GM21529 (cell line): ENCODE results near the gene PIGS.
"Not testable (repeated sequence)": the region's sequence is repeated elsewhere in the genome, so short reads cannot be mapped to it uniquely, and the experiment has no call there.

Experiments
- ATAC-seq: cut with Tn5 transposase; IDR thresholded peaks from one replicate; pipeline ENCODE4 v1.9.1; 2021; ENCODE audit not compliant: unreplicated experiment

PIGS gene

GRCh38 chr17:28571361-28572122 is at the start of gene PIGS:
TSS of gene PIGS (minus strand) at chr17:28571524. CDS start at chr17:28571496, 28 bp downstream.
- ATAC-seq = peak; percentile 78

DNA sequence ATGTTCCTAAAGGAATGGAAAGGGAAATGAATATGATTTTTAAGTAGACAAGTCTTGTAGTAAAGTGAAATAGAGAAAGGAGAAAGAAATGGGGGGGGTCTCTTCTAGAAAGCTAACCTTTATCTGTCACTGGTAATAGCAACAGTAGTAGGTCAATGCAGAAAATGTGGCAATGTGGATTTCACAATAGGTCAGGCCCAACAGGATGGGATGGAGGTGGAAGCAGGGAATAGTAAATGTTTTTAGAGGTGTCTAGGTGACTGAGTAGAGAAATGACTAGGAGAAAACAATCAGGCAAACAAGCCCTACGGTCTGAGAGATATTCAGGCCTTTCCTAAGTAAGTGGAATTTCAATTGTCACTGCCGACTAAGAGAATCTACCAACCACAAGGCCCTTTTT is 48.7 kb upstream of the PIGS start:
- ATAC-seq = no peak

- no peak for ATAC-seq
Measured at GRCh38 chr17:28618464-28618863, 47.1 kb upstream of the PIGS start.

- no peak for ATAC-seq
Measured at GRCh38 chr17:28616281-28616680, 45.0 kb upstream of the PIGS start.

GRCh38 chr17:28615260-28615940 is 44.1 kb upstream of the PIGS start:
- ATAC-seq = no peak

GRCh38 chr17:28613931-28614381 is 42.6 kb upstream of the PIGS start, which contains the start of gene RSKR:
TSS of gene RSKR (minus strand) at chr17:28614185. CDS start at chr17:28614161, 24 bp downstream.
- ATAC-seq = no peak

GRCh38 chr17:28612936-28613872 is 41.9 kb upstream of the PIGS start:
- no peak for ATAC-seq

DNA sequence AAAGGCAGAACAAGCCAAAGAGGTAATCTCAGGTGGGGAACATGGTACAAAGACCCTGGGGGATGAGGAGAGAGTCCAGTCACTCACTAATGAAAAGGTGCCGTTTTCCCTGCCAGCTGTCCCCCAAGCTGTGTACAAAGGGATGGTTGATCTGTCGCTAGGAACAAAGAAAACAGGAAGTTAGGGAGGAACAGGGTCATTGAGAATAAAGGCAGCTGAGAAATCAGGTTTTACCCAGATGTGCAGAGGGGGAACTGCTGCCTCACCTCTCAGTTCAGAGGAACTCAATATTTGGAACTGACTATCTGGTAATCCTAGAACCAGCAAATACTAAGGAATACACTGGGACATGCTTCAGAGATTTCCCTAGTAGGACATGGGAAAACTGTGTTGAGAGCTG is 41.2 kb upstream of the PIGS start:
- ATAC-seq = no peak

GRCh38 chr17:28610376-28610775 is 39.1 kb upstream of the PIGS start:
- ATAC-seq = no peak

DNA sequence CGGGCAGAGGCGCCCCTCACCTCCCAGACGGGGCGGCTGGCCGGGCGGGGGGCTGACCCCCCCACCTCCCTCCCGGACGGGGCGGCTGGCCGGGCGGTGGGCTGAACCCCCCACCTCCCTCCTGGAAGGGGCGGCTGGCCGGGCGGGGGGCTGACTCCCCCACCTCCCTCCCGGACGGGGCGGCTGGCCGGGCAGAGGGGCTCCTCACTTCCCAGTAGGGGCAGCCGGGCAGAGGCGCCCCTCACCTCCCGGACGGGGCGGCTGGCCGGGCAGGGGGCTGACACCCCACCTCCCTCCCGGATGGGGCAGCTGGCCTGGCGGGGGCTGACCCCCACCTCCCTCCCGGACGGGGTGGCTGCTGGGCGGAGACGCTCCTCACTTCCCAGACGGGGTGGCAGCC is 32.7 kb upstream of the PIGS start:
- ATAC-seq = not testable (repeated sequence)

DNA sequence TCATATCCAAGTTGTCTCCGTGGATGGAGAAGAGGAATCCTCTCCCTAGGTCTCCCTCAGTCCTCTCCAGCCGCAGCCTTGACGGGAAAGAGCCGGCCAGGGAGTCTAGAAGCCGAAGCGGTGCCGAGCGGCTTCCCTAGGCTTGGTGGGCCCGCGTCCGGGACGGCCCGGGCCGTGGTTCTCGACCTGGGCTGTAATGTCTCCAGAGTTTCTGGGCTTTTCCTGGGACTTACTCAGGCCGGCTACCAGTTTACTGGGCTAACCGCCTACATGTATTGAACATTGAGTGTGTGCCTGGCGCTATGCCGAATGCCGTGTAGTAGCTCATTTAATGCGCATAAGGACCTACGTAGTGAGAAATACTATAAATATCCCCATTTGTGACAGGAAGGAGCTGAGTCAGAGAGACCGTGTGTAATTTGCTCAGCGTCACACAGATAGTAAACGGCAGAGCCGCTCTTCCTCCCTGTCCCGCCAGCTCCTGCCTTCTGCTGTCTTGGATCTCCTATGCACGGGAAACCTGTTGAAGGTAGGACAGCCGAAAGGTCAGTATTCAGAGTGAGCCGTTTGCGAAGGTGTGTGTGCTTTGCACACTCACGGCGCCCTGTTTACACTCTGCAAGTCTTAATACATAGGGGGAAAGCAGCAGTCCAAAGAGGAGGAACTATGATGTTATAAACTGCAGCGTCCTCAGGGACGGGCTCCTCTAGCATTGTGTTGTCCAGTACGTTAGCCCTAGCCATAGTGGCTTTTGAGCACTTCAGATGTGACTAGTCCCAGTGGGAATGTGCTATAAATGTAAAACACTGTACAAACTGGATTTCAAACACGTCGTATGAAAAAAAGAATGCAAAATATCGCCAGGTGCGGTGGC is 28.2 kb upstream of the PIGS start:
- peak; percentile 52 for ATAC-seq

DNA sequence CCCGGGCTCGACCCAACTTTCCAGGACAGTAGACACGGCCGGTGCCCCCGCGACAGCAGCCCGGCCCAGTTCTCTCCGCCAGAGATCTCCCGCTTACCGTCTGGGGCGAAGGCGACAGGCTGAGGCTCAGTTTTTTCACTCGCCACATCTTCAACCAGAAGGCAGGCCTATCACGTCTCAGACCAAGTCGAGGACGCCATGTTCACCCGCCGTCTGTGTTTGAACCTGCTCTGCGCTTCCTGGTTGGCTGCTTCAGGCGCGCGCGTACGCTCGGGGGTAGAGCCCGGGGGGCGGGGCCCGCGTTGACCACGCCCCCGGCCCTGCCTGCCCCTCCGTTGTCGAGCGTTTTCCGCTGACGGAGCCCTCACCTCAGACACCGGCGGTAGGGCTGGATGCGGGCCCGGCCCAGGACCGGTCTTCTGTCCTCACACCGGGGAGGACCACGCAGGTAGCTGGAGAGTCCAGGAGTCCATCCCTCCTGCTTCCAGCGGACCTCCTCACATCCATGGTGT is 27.5 kb upstream of the PIGS start, which contains the start of gene SPAG5:
Gene SPAG5, minus strand, starts transcription at position 227 of the 512 bp plus-strand sequence. Its CDS starts 79 bp downstream, at position 148.
- peak; percentile 76 for ATAC-seq

GRCh38 chr17:28598389-28598788 is 27.1 kb upstream of the PIGS start:
- peak; percentile 6 for ATAC-seq

- ATAC-seq = no peak
Measured at GRCh38 chr17:28597606-28598383, 26.5 kb upstream of the PIGS start.

- ATAC-seq = no peak
Measured at GRCh38 chr17:28592260-28592659, 20.9 kb upstream of the PIGS start.

- no peak for ATAC-seq
Measured at GRCh38 chr17:28585851-28586250, 14.5 kb upstream of the PIGS start.

GRCh38 chr17:28584434-28584833 is 13.1 kb upstream of the PIGS start:
- ATAC-seq = no peak

- no peak for ATAC-seq
Measured at GRCh38 chr17:28582513-28582912, 11.2 kb upstream of the PIGS start.

- ATAC-seq = no peak
Measured at GRCh38 chr17:28580959-28581358, 9.6 kb upstream of the PIGS start.
